RWPE2 (cell line): ENCODE data around the gene COQ9.
"Not testable (repeated sequence)": the region's sequence is repeated elsewhere in the genome, so short reads cannot be mapped to it uniquely, and the experiment has no call there.

Experiments used
- ATAC-seq: fragments of 200-7000 bp; cut with Tn5 transposase; 3 replicates; pipeline ENCODE4 v1.9.1; 2021; ENCODE audit warnings: low read depth
- DNase-seq: peaks from one replicate; pipeline ENCODE4 v3.0.0-alpha.2; 2020; ENCODE audit warnings: low spot score
- H3K27ac ChIP-seq: fragments of 450-650 bp; 2 replicates; pipeline ENCODE4 v1.5.1; 2017; ENCODE audit warnings: mild to moderate bottlenecking; ENCODE audit not compliant: poor library complexity, severe bottlenecking
- H3K27me3 ChIP-seq: fragments of 250-450 bp; sonication (Bioruptor Pico); 2 replicates; pipeline ENCODE4 v1.5.1; 2021; ENCODE audit warnings: mild to moderate bottlenecking, moderate library complexity; ENCODE audit not compliant: insufficient read depth, poor library complexity, severe bottlenecking
- H3K36me3 ChIP-seq: fragments of 250-450 bp; sonication (Bioruptor Pico); 2 replicates; pipeline ENCODE4 v1.5.1; 2020; ENCODE audit warnings: low read depth, mild to moderate bottlenecking, moderate library complexity
- H3K4me1 ChIP-seq: fragments of 250-450 bp; sonication (Bioruptor Pico); 2 replicates; pipeline ENCODE4 v1.5.1; 2021; ENCODE audit warnings: mild to moderate bottlenecking, moderate library complexity; ENCODE audit not compliant: insufficient read depth, poor library complexity, severe bottlenecking
- H3K4me3 ChIP-seq: fragments of 250-450 bp; sonication (Bioruptor Pico); 2 replicates; pipeline ENCODE4 v1.5.1; 2021; ENCODE audit warnings: mild to moderate bottlenecking, moderate library complexity; ENCODE audit not compliant: severe bottlenecking
- H3K9me3 ChIP-seq: fragments of 250-450 bp; sonication (Bioruptor Pico); 2 replicates; pipeline ENCODE4 v1.5.1; 2021; ENCODE audit warnings: mild to moderate bottlenecking, moderate library complexity; ENCODE audit not compliant: severe bottlenecking
- TF ChIP-seq, protein P1 (sequence below): fragments of 450-650 bp; IDR thresholded peaks from one replicate; pipeline ENCODE4 v1.5.1; 2017; ENCODE audit warnings: mild to moderate bottlenecking, moderate library complexity; ENCODE audit not compliant: poor library complexity, severe bottlenecking

The COQ9 gene, protein sequence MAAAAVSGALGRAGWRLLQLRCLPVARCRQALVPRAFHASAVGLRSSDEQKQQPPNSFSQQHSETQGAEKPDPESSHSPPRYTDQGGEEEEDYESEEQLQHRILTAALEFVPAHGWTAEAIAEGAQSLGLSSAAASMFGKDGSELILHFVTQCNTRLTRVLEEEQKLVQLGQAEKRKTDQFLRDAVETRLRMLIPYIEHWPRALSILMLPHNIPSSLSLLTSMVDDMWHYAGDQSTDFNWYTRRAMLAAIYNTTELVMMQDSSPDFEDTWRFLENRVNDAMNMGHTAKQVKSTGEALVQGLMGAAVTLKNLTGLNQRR

DNA sequence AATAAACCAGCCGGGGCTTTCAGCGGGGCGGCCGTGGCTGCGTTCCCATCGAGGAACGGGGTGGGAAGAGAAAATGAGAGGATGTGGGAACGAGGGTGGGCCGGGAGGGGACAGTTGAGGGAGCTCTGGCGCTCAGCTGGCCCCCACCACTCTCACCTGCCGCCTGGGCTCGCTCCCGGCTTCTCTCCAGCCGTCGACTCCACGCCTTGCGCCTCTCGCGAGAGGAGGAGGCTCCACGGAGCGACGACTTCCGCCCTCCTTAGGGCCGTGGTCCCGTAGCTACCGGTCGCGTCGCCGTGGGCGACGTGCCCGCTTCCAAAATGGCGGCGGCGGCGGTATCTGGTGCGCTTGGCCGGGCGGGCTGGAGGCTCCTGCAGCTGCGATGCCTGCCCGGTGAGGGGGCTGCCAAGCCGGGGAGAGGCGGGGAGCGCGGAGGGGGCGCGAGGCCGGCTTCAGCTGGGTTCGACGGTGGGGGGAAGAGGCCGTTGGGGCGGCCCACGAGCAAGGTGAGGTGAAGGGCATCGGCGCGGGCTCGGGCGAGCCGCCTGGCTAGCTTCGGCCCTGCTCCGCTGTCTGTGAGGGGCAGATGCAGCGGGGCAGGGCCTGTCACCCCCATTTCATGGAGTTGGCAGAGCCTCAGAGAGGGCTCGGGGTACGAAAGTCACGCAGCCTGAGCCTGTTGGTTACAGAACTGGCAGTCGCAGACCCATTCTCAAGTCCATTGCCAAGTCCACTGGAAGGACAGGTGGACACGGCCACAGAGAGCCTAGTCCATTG is at the start of gene COQ9, which contains the start of gene CIAPIN1:
Gene COQ9 (plus strand): TSS at position 294 of the 777 bp plus-strand sequence. CDS start 27 bp downstream, at position 321.
Gene CIAPIN1 (minus strand): TSS at position 200 of the 777 bp plus-strand sequence. CDS start 6,457 bp downstream, outside the sequence.
- H3K27ac ChIP-seq, result peak within 1 kb of the TSS; percentile 60
- H3K27me3 ChIP-seq, result no peaks in the 10 kb centered on the region
- H3K9me3 ChIP-seq, result no peaks in the 10 kb centered on the region
- DNase-seq (peak; percentile 95), ATAC-seq (peak; percentile 98)
- peaks cover 42% of the 10 kb centered on the region for H3K36me3 ChIP-seq
- peak within 1 kb of the TSS; percentile 86 for H3K4me3 ChIP-seq
- TF ChIP-seq, protein P1, sequence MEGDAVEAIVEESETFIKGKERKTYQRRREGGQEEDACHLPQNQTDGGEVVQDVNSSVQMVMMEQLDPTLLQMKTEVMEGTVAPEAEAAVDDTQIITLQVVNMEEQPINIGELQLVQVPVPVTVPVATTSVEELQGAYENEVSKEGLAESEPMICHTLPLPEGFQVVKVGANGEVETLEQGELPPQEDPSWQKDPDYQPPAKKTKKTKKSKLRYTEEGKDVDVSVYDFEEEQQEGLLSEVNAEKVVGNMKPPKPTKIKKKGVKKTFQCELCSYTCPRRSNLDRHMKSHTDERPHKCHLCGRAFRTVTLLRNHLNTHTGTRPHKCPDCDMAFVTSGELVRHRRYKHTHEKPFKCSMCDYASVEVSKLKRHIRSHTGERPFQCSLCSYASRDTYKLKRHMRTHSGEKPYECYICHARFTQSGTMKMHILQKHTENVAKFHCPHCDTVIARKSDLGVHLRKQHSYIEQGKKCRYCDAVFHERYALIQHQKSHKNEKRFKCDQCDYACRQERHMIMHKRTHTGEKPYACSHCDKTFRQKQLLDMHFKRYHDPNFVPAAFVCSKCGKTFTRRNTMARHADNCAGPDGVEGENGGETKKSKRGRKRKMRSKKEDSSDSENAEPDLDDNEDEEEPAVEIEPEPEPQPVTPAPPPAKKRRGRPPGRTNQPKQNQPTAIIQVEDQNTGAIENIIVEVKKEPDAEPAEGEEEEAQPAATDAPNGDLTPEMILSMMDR, result no peak
- H3K4me1 ChIP-seq, result peaks cover 2% of the 10 kb centered on the region

- H3K27ac ChIP-seq, DNase-seq, H3K36me3 ChIP-seq, H3K4me1 ChIP-seq, H3K4me3 ChIP-seq, ATAC-seq, H3K9me3 ChIP-seq, H3K27me3 ChIP-seq: not testable (repeated sequence)
Measured at GRCh38 chr16:57397493-57397892, 49.8 kb upstream of the COQ9 start.

- H3K27me3 ChIP-seq, result no peaks in the 10 kb centered on the region
- DNase-seq (no peak), ATAC-seq (no peak)
- H3K4me1 ChIP-seq, result no peaks in the 10 kb centered on the region
- no peak overlapping the region for H3K27ac ChIP-seq
- TF ChIP-seq, protein P1, result no peak
- no peaks in the 10 kb centered on the region for H3K36me3 ChIP-seq
- no peaks in the 10 kb centered on the region for H3K9me3 ChIP-seq
- H3K4me3 ChIP-seq, result no peak overlapping the region
Measured at GRCh38 chr16:57401943-57402640, 45.2 kb upstream of the COQ9 start.

GRCh38 chr16:57403965-57404817 is 43.1 kb upstream of the COQ9 start, which contains the start of gene CCL17:
TSS of gene CCL17 (plus strand) at chr16:57404767. CDS start at chr16:57413933, 9,166 bp downstream.
- Histone ChIP-seq H3K36me3 (no peaks in the 10 kb centered on the region), H3K9me3 (no peaks in the 10 kb centered on the region), H3K4me3 (no peak within 1 kb of the TSS), H3K4me1 (no peaks in the 10 kb centered on the region), H3K27me3 (no peaks in the 10 kb centered on the region), H3K27ac (no peak within 1 kb of the TSS)
- DNase-seq (no peak), ATAC-seq (no peak)
- TF ChIP-seq, protein P1, result no peak
